Stimulated activated CD4-positive, alpha-beta T cell treated with anti-CD3 and anti-CD28 coated beads, Interleukin-1b, Interleukin-23, amount 100 ng/mL, for 48 hours (primary cell): Measurements from ENCODE around the gene SATB2.

Experiments
- DNase-seq: peaks from one replicate; pipeline ENCODE4 v3.0.0-alpha.2; 2020

Gene SATB2

GRCh38 chr2:199404841-199405240, 52.9 kb downstream of the SATB2 start:
- no peak for DNase-seq

- no peak for DNase-seq
These were observed 62.4 kb downstream of the SATB2 start for GRCh38 chr2:199395311-199395710.

GRCh38 chr2:199392363-199392762, 65.4 kb downstream of the SATB2 start:
- DNase-seq, result no peak

GRCh38 chr2:199388728-199389268, 68.9 kb downstream of the SATB2 start:
- DNase-seq, result no peak

- DNase-seq, result no peak
These were observed 73.7 kb downstream of the SATB2 start for GRCh38 chr2:199384043-199384442.

GRCh38 chr2:199383021-199383420, 74.7 kb downstream of the SATB2 start:
- no peak for DNase-seq

- no peak for DNase-seq
These were observed 75.6 kb downstream of the SATB2 start for GRCh38 chr2:199382091-199382490.

- no peak for DNase-seq
These were observed 76.2 kb downstream of the SATB2 start for GRCh38 chr2:199381531-199381930.

GRCh38 chr2:199378948-199379650, 78.6 kb downstream of the SATB2 start:
- DNase-seq, result no peak

GRCh38 chr2:199370150-199370780, 87.5 kb downstream of the SATB2 start:
- DNase-seq, result no peak

GRCh38 chr2:199366406-199366805, 91.3 kb downstream of the SATB2 start:
- no peak for DNase-seq

GRCh38 chr2:199364153-199364552, 93.6 kb downstream of the SATB2 start:
- DNase-seq, result no peak

GRCh38 chr2:199356412-199356811, 101.3 kb downstream of the SATB2 start:
- DNase-seq, result no peak

GRCh38 chr2:199348871-199349270, 108.9 kb downstream of the SATB2 start:
- DNase-seq, result no peak

GRCh38 chr2:199344012-199344411, 113.7 kb downstream of the SATB2 start:
- DNase-seq, result no peak

GRCh38 chr2:199342334-199342733, 115.4 kb downstream of the SATB2 start:
- no peak for DNase-seq

- no peak for DNase-seq
These were observed 116.6 kb downstream of the SATB2 start for GRCh38 chr2:199341123-199341522.

- no peak for DNase-seq
These were observed 117.7 kb downstream of the SATB2 start for GRCh38 chr2:199339891-199340605.

GRCh38 chr2:199336546-199336945, 121.2 kb downstream of the SATB2 start:
- DNase-seq, result no peak

- no peak for DNase-seq
These were observed 122.2 kb downstream of the SATB2 start for GRCh38 chr2:199335502-199335901.

GRCh38 chr2:199329466-199329865, 128.3 kb downstream of the SATB2 start:
- no peak for DNase-seq

- no peak for DNase-seq
These were observed 128.7 kb downstream of the SATB2 start for GRCh38 chr2:199329031-199329430.

- no peak for DNase-seq
These were observed 131.9 kb downstream of the SATB2 start for GRCh38 chr2:199325881-199326280.

- DNase-seq, result no peak
These were observed 135.6 kb downstream of the SATB2 start for GRCh38 chr2:199322151-199322550.
